Stimulated activated CD4-positive, alpha-beta T cell treated with anti-CD3 and anti-CD28 coated beads, Interleukin-15, amount 100 ng/mL, for 48 hours (primary cell): ENCODE results near the gene SAP30L.

Experiments
- DNase-seq, 2 donors: peaks; one replicate each; pipeline ENCODE4 v3.0.0-alpha.2; 2020; ENCODE audit warnings: low read depth in 2 of 2

Gene SAP30L

DNA sequence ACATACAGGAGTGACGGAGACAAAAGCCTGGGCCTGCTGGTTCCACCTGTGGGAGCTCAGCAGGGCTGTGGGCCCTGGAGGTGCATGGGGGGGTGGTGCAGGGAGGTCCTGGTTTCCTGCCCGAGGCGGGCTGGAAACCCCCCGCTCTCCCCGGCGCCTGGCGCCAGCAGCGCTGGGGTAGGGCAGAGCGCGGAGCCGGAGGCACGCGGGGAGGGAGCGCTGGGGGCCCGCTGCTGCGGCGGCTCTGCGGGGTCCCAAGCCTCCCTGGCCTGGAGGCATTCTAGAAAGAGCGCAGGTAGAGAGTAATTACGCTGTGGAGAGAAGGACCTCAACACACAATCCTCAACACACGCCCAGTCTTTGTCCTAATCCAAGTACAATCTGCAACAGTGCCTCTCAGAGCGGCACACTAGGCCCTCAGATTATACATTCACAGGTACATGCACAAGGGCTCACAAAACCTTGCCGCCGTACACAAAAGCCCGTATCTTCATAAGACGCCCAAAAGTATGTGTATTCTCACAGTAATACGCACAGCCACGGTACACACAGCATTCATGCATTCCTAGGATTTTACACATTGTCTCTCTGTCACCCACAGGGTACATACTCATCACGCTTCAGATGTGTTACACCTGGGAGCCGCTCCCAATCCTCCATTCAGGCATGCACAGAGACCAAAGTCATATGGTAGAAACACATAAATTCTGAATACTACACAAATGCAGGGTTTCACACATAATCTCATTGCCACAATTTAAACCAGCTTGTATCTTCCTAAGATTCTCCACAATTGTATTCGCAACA, 34.4 kb downstream of the SAP30L start:
- DNase-seq, result no peak

DNA sequence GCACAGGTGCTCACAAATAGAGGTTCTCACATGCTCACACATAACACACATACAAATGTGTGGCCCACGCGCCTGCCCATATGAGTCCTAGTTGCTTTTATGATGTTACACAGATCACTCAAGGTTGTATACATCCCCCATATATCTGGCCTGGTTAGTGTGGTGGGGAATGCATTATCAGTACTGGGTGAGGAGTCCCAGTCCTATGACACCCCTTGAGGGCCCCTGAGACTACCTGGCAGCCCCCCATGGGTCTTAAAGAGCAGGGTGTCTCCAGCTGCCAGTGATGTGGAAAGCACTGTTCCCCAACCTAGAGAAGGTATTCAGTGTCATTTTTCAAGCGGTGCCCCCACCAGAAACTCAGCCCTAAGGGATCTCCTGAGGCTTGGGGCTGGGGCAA, 35.0 kb downstream of the SAP30L start:
- no peak for DNase-seq

- no peak for DNase-seq
Observed at GRCh38 chr5:154481584-154482381, 36.0 kb downstream of the SAP30L start.

DNA sequence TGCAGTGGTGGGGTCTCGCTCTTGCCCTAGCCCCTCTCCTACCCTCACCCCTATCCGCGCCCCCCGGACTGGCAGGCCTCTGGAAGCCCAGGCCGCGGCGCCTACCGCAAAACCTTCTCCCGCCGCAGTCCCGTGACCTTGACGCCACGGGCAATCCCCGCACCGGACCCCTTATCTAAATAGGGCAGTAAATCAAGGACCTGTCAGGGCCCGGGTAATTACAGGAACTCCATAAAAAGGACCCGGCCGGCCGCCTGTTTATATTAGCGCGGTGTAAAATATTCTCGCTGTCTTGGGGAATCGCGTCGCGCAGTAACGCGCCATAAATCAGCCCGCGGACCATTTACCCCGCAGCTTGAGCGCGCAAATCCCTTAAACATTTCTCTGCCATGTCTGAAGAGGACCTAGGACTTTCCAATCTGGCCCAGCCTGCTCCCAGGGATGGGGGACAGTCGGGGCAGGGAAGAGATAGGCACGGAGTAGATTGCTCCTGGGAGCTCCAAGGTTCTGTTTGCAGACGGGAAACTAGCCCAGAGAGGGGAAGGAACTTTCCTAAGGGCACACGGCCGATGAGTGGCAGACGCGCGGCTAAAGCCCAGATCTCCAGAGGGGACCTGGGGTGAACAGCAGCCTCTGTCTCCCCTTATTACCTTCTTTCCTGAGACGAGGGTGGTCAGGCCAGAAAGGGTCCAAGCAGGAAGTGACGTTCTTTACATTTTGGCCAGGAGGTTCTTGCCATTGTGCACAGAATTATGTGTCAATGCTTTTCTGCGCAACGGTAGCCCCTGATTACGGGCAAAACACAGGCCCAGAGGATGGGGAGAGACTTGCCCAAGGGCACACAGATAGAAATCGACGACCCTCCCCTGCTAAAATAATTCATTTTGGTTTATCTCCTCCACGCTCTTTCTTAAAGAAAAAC, 37.0 kb downstream of the SAP30L start:
- no peak for DNase-seq

GRCh38 chr5:154483654-154484392, 38.0 kb downstream of the SAP30L start:
- no peak for DNase-seq

DNA sequence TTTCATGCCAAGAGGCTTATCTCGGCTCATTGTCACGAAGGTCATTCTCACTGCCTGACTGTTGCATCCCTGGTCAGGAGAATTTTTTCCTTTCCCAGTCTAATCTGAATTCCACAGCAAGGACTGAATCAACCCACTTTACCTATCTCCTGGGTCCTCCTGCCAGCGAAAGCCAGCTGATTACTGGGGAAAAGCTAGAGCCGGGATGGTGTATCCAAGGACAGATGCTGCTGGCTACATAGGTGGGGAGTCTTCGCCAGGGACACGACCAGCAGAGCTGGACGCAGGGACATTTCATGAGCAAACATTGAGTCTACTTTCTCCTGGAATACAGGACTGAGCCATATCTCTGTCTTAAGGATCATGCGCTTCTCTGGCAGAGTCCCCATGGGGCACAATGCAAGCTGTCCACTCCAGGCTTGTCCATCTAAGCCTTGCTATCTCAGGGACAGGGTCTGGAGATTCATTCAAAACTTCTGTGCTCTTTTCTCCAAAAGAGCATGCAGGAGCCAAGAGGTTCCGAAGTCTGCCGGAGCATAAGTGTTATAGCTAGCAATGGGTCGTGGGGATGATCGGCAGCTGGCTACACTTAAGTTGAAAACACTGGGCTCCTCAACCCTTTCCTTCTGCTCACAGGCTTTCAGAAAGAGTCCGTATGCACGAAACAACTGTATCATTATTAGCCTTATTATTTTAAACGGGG, 38.7 kb downstream of the SAP30L start:
- DNase-seq, result no peak

DNA sequence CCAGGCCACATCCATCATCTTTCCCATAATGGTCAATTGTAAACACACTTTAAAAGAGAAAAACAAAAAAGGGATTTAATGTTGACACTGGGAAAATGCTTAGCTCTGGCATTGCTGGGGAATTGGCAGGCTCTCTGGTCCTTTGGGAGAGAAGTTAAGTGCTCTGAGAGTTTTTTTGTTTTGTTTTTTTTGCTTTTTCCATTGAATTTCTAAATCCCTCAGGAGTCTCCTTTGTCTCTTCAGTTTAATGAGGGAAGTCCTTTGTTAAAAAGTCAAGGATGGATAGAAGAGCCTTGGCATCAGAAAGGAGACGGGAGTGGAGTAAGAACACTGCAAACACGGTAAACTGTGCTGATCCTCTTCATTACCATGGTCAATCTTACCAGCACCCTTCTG, 39.3 kb downstream of the SAP30L start:
- no peak for DNase-seq

GRCh38 chr5:154485850-154486426, 40.1 kb downstream of the SAP30L start:
- no peak for DNase-seq

DNA sequence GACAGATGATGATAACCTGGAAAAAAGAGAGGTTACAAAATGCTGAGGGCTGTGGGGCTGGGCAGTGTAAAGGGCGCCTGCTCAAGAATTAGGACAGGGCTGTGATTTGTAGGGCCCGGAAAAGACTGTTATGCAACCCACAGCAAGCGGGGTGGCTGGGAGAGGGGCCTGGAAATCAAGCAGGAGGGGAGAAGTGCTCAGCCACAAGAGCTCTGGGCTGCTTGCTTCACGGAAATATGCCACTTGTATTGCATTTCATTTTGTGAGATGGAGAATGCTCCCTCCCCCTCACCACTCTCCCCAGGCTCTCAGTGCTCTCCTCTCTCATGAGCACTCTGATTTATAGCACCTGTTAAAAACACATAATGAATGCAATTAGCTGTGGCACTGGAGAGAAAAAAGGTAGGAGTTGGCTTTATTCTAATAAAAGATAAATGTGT, 40.6 kb downstream of the SAP30L start:
- no peak for DNase-seq

GRCh38 chr5:154487541-154487940, 41.7 kb downstream of the SAP30L start:
- peak; percentile 45 to 57 for DNase-seq

- no peak for DNase-seq
Observed at GRCh38 chr5:154491941-154492340, 46.1 kb downstream of the SAP30L start.

GRCh38 chr5:154493274-154493673, 47.5 kb downstream of the SAP30L start:
- DNase-seq, result no peak

DNA sequence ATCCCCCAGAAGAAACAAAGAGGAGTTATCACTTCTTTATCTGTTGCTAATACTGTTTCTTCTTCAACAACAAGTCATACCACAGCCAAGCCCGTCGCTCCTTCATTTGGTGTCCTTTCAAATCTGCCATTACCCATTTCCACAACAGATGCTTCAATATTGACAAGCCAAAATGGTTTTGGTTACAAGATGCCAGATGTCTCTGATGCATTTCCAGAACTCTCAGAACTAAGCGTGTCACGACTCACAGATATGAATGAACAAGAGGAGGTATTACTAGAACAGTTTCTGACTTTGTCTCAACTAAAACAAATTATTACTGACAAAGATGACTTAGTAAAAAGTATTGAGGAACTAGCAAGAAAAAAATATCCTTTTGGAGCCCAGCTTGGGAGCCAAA, 48.2 kb downstream of the SAP30L start:
- no peak for DNase-seq

GRCh38 chr5:154498591-154498990, 52.8 kb downstream of the SAP30L start:
- DNase-seq, result no peak

DNA sequence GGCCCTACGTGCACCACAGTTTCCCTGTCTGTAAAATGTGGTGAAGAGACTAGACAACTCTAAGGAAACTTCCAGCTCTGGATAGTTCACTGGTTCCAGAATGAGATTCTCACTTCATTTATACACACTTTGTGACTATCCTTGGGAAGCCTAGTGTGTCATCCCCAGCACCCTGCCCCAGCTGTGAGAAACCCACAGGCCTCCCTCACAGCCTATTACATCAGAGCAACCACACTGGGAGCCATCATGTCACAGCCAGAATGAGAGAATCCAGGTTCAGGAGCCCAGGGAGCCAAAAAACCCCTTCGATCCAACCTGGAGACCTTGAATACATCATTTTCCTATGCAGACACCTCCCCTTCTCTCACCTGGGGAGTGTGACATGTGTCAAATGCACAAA, 53.2 kb downstream of the SAP30L start:
- no peak for DNase-seq

DNA sequence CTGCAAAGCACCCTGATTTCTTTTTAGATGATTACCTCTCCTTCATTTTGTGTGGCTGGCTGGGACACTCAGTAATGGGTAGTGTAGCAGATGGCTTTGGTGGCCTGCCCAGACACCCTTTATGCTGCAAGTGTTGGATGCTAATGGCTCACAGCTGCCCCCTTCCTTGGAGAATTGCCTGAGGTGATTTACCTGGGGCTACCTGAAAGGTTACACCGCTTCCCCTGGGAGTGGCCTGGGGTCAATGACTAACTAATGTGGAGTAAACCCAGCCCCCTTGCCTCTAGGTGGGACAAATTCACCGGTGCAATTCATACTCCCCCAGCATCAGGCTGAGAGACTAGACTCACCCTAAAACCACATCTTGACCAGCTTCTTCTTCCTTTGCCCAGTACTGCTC, 55.8 kb downstream of the SAP30L start:
- DNase-seq, result no peak

DNA sequence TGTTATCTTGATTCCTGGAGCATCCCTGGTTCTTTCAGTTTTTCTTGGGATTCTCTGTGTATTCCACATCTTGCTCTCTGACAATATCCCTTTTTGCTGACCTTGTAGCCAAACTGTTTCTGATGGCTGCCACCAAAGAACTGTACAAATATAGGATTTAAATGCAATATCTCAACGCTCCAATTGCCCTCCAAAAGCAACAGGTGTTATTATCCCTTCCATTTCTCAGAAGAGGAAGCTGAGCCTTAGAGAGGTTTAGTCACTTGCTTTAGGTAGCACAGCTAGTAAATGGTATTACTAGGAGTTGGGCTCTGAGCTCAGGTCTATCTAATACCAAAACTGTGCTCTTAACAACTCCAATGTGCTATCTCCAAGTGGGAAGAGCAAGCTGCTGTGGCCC, 56.4 kb downstream of the SAP30L start:
- DNase-seq, result no peak

DNA sequence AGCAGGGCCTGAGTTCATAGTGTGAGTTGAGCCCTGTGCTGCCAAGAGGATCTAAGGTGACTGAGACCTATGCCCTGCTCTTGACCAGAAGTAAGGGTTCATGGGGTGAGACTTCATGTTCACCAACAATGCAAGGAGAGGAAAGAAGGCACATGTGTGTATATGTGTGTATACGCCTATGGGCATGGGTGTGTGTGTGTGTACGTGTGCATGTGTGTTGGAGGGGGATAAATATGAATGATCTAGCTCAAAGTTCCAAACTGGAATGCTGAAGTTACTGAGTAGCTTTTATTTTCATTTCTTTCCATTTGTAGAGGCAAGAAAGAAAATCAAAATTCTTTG, 57.9 kb downstream of the SAP30L start:
- no peak for DNase-seq

GRCh38 chr5:154505567-154505966, 59.8 kb downstream of the SAP30L start:
- no peak for DNase-seq

DNA sequence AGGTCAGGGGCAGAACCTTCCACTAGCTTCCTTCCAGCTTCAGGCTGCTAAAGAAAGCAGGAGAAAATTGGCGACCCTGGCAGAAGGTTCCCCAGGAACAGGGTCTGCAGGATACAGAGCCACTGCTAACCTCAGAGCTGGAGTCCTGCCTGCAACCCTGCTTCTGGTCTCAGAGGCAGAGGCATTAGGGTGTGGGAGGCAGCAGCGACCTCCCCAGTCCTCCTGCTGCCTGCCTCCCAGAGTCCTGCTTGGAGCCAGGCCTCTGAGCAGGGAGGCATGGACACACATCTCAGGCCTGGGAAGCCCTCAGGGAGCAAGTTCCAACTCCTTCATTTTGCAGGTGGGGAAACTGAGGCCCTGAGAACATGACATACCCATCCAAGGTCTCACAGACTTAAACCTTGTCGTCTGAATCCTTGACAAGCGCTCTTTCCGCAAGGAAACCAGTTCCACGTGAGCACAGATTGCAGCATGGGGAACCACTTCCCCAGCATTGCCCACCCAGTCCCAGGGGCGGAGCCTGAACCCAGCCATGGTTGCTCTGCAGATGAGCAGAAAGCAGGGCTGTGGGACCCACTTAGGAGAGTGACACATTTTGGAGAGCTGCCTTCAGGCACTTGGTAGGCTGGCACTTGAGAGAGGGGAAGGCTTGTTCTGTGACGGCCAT, 60.4 kb downstream of the SAP30L start:
- no peak for DNase-seq
